Activated B cell treated with CpG ODN at 0.5 μM for 24 hours (primary cell): Measurements from ENCODE around the gene ULBP3. TPM values are rescaled to one million over a fixed set of nuclear protein-coding genes. Genes with fewer than 3 reads are reported as not detected.

ENCODE experiments used
- ATAC-seq: fragments of 200-7000 bp; cut with Tn5 transposase; one replicate; pipeline ENCODE4 v1.10.0; 2021; ENCODE audit warnings: low read depth, mild to moderate bottlenecking, moderate library complexity
- CTCF ChIA-PET: fragments of 350-600 bp; sonication (Branson Sonifier 250); formaldehyde crosslinking; loops from one replicate; lab custom pipeline; 2021; ENCODE audit warnings: antibody characterized with exemption; lab: Charles Lee
- POLR2A ChIA-PET: fragments of 350-600 bp; sonication (Branson Sonifier 250); formaldehyde crosslinking; loops from one replicate; lab custom pipeline; 2021; ENCODE audit warnings: antibody characterized with exemption; lab: Charles Lee
- DNase-seq: peaks from one replicate; pipeline ENCODE4 v3.0.0; 2022
- H3K27ac Mint-ChIP-seq: one replicate; pipeline ENCODE4 v1.8.0; 2020; ENCODE audit warnings: mixed read lengths
- H3K27me3 Mint-ChIP-seq: one replicate; pipeline ENCODE4 v1.8.0; 2021; ENCODE audit warnings: mixed read lengths
- H3K36me3 Mint-ChIP-seq: one replicate; pipeline ENCODE4 v1.8.0; 2021; ENCODE audit warnings: low read depth, mixed read lengths
- H3K4me1 Mint-ChIP-seq: one replicate; pipeline ENCODE4 v1.8.0; 2021; ENCODE audit warnings: mixed read lengths
- H3K4me3 Mint-ChIP-seq: one replicate; pipeline ENCODE4 v1.8.0; 2020; ENCODE audit warnings: mild to moderate bottlenecking, mixed read lengths
- H3K9me3 Mint-ChIP-seq: one replicate; pipeline ENCODE4 v1.8.0; 2020; ENCODE audit warnings: mixed read lengths
- CTCF ChIP-seq: fragments of 200-600 bp; IDR thresholded peaks from one replicate; pipeline ENCODE4 v1.8.0; 2022; ENCODE audit warnings: antibody characterized with exemption, mild to moderate bottlenecking
- intact Hi-C: fragments of 100-400 bp; cut with micrococcal nuclease; formaldehyde crosslinking; loops from one replicate; pipeline ENCODE4 v1.15.1; 2024
- total RNA-seq: library from RNA; stranded (reverse); gene quantifications from 2 replicates; pipeline ENCODE4 v1.2.3, GENCODE V29; 2022

Gene ULBP3
- total RNA-seq, 1 donor from 2014 or later: 0.80 TPM

DNA sequence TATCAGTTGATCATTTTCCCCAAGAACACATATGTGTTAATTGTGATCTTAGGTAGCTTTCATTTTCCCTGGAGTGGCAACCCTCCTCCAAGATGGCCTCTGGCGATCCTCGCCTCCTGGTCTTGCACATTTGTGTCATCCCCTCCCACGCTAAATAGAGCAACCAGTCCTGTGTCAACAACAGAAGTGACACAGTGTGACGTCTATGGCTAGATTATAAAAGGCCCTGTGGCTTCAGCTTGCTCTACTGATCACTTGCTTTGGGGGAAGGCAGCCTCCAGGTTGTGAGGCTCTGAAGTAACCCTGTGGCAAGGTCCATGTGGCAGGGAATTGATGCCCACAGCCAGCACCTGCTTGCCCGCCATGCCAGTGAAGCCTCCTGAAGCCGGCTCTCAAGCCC is 43.3 kb upstream of the ULBP3 start:
- DNase-seq: no peak
- Mint-ChIP-seq H3K4me1 (no peaks in the 10 kb centered on the region), H3K4me3 (no peak overlapping the region), H3K9me3 (no peaks in the 10 kb centered on the region), H3K27me3 (no peaks in the 10 kb centered on the region), H3K27ac (no peak overlapping the region), H3K36me3 (no peaks in the 10 kb centered on the region)
- no peak for TF ChIP-seq CTCF
- ChIA-PET CTCF (no interaction called here), POLR2A (no interaction called here)
- intact Hi-C loops: no loop called here
- no peak for ATAC-seq

GRCh38 chr6:150102750-150103270 is 33.9 kb upstream of the ULBP3 start:
- no peaks in the 10 kb centered on the region for H3K9me3 Mint-ChIP-seq
- no peaks in the 10 kb centered on the region for H3K36me3 Mint-ChIP-seq
- H3K27ac Mint-ChIP-seq: no peak overlapping the region
- H3K4me1 Mint-ChIP-seq: no peaks in the 10 kb centered on the region
- peaks cover 1% of the 10 kb centered on the region for H3K27me3 Mint-ChIP-seq
- DNase-seq (no peak), ATAC-seq (no peak)
- no peak overlapping the region for H3K4me3 Mint-ChIP-seq
- ChIA-PET CTCF (no interaction called here), POLR2A (no interaction called here)
- intact Hi-C loops: no loop called here
- TF ChIP-seq CTCF: no peak

GRCh38 chr6:150100745-150101144 is 31.8 kb upstream of the ULBP3 start:
- CTCF ChIA-PET: no interaction called here
- DNase-seq (no peak), ATAC-seq (no peak)
- Mint-ChIP-seq H3K4me3 (no peak overlapping the region), H3K27ac (no peak overlapping the region), H3K9me3 (no peaks in the 10 kb centered on the region), H3K27me3 (peaks cover 3% of the 10 kb centered on the region), H3K4me1 (no peaks in the 10 kb centered on the region), H3K36me3 (no peaks in the 10 kb centered on the region)
- TF ChIP-seq CTCF: no peak
- intact Hi-C loops: no loop called here
- POLR2A ChIA-PET: no interaction called here

DNA sequence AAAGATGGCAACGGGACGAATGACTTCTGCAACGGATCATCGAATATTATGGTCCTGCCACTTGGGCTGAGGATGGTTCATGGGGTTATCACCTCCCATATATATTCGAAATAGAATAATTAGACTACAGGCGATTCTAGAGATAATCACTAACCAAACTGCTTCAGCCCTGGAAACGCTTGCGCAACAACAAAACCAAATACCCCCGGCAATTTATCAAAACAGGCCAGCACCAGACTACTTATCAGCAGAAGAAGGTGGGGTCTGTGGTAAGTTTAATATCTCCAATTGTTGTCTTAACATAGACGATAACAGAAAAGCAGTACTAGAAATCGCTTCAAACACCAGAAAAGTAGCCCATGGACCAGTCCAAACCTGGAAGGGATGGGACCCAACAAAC is 31.0 kb upstream of the ULBP3 start:
- H3K4me1 Mint-ChIP-seq: no peaks in the 10 kb centered on the region
- ChIA-PET POLR2A (no interaction called here), CTCF (no interaction called here)
- H3K27me3 Mint-ChIP-seq: peaks cover 9% of the 10 kb centered on the region
- intact Hi-C loops: no loop called here
- no peak overlapping the region for H3K4me3 Mint-ChIP-seq
- DNase-seq (no peak), ATAC-seq (no peak)
- H3K27ac Mint-ChIP-seq: no peak overlapping the region
- H3K36me3 Mint-ChIP-seq: no peaks in the 10 kb centered on the region
- H3K9me3 Mint-ChIP-seq: no peaks in the 10 kb centered on the region
- no peak for TF ChIP-seq CTCF

DNA sequence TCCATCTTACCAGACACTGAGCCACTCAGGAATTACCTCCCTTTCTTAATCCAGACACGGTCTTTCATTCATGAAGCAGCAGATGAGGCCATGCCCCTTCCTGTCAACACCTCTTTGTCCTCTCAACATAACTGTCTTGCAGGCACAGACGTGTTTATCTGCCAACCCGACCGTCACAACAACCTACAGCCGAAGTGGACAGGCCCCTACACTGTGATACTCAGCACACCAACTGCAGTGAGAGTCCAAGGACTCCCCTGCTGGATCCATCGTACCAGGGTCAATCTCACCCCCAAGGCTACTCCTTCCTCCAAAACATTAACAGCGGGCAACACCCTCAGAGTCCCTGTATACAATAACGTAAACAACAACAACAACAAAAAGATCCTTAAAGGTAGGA is 30.6 kb upstream of the ULBP3 start:
- H3K4me3 Mint-ChIP-seq: no peak overlapping the region
- CTCF ChIA-PET: no interaction called here
- no peak for DNase-seq
- H3K4me1 Mint-ChIP-seq: no peaks in the 10 kb centered on the region
- peaks cover 11% of the 10 kb centered on the region for H3K27me3 Mint-ChIP-seq
- no peak overlapping the region for H3K27ac Mint-ChIP-seq
- POLR2A ChIA-PET: no interaction called here
- intact Hi-C loops: no loop called here
- no peak for TF ChIP-seq CTCF
- no peak for ATAC-seq
- H3K36me3 Mint-ChIP-seq: no peaks in the 10 kb centered on the region
- no peaks in the 10 kb centered on the region for H3K9me3 Mint-ChIP-seq
